Osteoblast (primary cell): ENCODE data around the gene LRP1-AS. TPM values are rescaled to one million over a fixed set of nuclear protein-coding genes. Genes with fewer than 3 reads are reported as not detected.
A peak's percentile ranks its signal among the peaks of the same experiment; 100 is the strongest.

Source experiments
- DNase-seq: peaks from one replicate; pipeline ENCODE4 v3.0.0; 2011; ENCODE audit warnings: low spot score, mixed read lengths; ENCODE audit not compliant: insufficient read length; ENCODE audit errors: missing footprints
- H2AFZ ChIP-seq: 2 replicates; pipeline ENCODE4 v1.6.0; 2011; ENCODE audit warnings: mild to moderate bottlenecking, low read length
- H3K27ac ChIP-seq: 2 replicates; pipeline ENCODE4 v1.5.1; 2011; ENCODE audit warnings: mild to moderate bottlenecking, low read depth, low read length, moderate library complexity
- H3K27me3 ChIP-seq: 2 replicates; pipeline ENCODE4 v1.6.0; 2012; ENCODE audit warnings: mild to moderate bottlenecking, control low read depth, inconsistent platforms, low read length, moderate library complexity; ENCODE audit not compliant: insufficient read depth
- H3K36me3 ChIP-seq: 2 replicates; pipeline ENCODE4 v1.5.1; 2011; ENCODE audit warnings: mild to moderate bottlenecking, low read length, control low read depth, moderate library complexity; ENCODE audit not compliant: insufficient read depth
- H3K4me1 ChIP-seq: 2 replicates; pipeline ENCODE4 v1.5.1; 2011; ENCODE audit warnings: mild to moderate bottlenecking, low read length, control low read depth, moderate library complexity; ENCODE audit not compliant: insufficient read depth
- H3K4me2 ChIP-seq: 2 replicates; pipeline ENCODE4 v1.6.0; 2011; ENCODE audit warnings: mild to moderate bottlenecking, low read length; ENCODE audit not compliant: insufficient read depth
- H3K4me3 ChIP-seq: fragments of 200-600 bp; sonication (generic); 3 replicates; pipeline ENCODE4 v1.5.1; 2012; ENCODE audit warnings: mild to moderate bottlenecking, low read length, inconsistent platforms; ENCODE audit not compliant: insufficient read depth
- H3K79me2 ChIP-seq: 2 replicates; pipeline ENCODE4 v1.6.0; 2012; ENCODE audit warnings: mild to moderate bottlenecking, low read length, control low read depth, inconsistent platforms; ENCODE audit not compliant: insufficient read depth
- H3K9me3 ChIP-seq: 2 replicates; pipeline ENCODE4 v1.5.1; 2011; ENCODE audit warnings: low read depth, low read length, control low read depth
- H4K20me1 ChIP-seq: 2 replicates; pipeline ENCODE4 v1.6.0; 2012; ENCODE audit warnings: mild to moderate bottlenecking, low read length, control low read depth; ENCODE audit not compliant: insufficient read depth
- CTCF ChIP-seq: IDR thresholded peaks from 2 replicates; pipeline ENCODE4 v1.5.1; 2011; ENCODE audit warnings: mild to moderate bottlenecking, low read depth, low read length, moderate library complexity; ENCODE audit errors: extremely low read depth
- total RNA-seq: library from RNA; depleted of rRNA; stranded (reverse); fragments of >200 nt; gene quantifications from 2 replicates; pipeline ENCODE4 v1.2.3, GENCODE V29; 2012

The LRP1-AS gene
- total RNA-seq, 1 donor: not detected

DNA sequence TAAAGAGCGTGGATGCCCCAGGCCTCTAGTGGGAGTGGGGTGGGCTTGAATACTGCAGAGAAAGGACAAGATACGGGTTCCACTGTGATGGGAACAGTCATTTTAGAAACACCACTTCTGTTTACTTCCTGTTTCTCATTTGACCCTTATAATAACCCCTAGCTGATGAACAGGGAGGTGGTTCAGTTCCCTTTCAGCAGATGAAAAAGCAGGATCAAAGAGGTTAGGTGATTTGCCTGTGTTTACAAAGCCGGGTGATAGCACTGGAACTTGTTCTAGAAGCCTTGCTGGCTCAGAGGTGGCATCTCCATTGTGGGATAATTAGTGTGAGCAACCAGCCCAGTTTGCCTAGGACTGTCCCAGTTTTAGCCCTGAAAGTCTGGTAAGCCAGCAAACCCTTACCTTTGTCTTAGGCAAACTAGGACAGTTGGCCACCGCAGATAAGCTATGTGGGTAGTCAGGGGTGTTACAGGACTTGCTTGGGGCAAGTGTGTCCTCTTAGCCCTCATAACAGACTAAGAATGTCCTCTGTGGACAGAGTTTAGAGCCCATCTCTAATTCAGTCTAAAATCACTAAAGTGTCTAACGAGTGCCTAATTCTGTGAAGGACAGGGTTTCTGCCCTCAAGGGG, 7.5 kb upstream of the LRP1-AS start:
- no peak overlapping the region for H3K4me2 ChIP-seq
- H2AFZ ChIP-seq: no peak overlapping the region
- H3K27me3 ChIP-seq: no peaks in the 10 kb centered on the region
- H3K79me2 ChIP-seq: peaks cover 88% of the 10 kb centered on the region
- peak overlapping the region; percentile 19 for H3K27ac ChIP-seq
- DNase-seq: no peak
- TF ChIP-seq CTCF: no peak
- H3K4me1 ChIP-seq: peaks cover 33% of the 10 kb centered on the region
- peaks cover 86% of the 10 kb centered on the region for H3K36me3 ChIP-seq
- H3K9me3 ChIP-seq: no peaks in the 10 kb centered on the region
- peaks cover 58% of the 10 kb centered on the region for H4K20me1 ChIP-seq
- H3K4me3 ChIP-seq: no peak overlapping the region

DNA sequence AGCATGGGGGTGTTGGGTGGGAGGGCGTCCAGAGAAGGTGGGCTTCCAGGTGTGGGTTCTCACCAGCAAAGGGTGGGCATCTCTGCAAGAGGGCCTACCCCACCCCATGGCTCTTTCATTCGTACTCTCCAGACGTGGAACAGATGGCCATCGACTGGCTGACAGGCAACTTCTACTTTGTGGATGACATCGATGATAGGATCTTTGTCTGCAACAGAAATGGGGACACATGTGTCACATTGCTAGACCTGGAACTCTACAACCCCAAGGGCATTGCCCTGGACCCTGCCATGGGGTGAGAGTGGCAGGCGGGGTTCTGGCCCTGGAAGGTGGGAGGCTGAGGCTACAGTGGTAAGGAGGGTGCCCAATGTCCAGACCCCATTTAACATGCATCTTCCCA, 6.7 kb upstream of the LRP1-AS start:
- Histone ChIP-seq H3K27ac (no peak overlapping the region), H2AFZ (no peak overlapping the region), H3K4me3 (no peak overlapping the region), H3K27me3 (no peaks in the 10 kb centered on the region), H3K36me3 (peaks cover 84% of the 10 kb centered on the region), H3K4me2 (no peak overlapping the region), H3K4me1 (peaks cover 42% of the 10 kb centered on the region), H4K20me1 (peaks cover 57% of the 10 kb centered on the region), H3K79me2 (peaks cover 85% of the 10 kb centered on the region), H3K9me3 (no peaks in the 10 kb centered on the region)
- no peak for TF ChIP-seq CTCF
- no peak for DNase-seq

DNA sequence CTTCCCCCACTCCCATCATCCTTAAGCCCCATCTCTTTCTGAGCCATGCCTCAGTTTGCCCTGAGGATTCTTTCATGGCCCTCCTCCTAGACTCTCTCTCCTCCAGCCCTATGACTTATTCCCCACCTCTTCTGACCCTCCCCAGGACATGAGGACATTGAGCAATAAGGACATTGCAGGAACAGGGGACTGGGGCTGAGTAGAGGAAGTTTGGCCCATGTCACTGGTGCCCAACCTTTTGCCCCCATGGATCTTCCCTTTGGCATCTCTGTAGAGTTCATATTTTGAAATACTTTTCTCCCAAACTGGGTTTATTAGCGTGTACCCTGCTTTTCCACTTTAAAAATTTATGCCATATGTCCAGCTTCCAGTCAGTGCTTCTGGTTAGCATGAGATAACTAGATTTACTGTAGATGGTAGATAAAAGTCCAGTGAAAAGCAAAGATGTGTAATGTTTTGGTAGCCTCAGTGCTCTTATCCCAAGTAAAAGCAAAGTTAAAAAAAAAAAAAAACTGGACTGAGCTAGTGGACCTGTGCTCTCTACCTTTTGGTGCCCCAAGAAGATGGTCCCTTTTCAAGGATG, 6.1 kb upstream of the LRP1-AS start:
- TF ChIP-seq CTCF: no peak
- peak overlapping the region; percentile 94 for H3K27ac ChIP-seq
- peaks cover 57% of the 10 kb centered on the region for H4K20me1 ChIP-seq
- no peak for DNase-seq
- H3K9me3 ChIP-seq: no peaks in the 10 kb centered on the region
- H3K79me2 ChIP-seq: peaks cover 81% of the 10 kb centered on the region
- no peaks in the 10 kb centered on the region for H3K27me3 ChIP-seq
- H2AFZ ChIP-seq: no peak overlapping the region
- H3K4me1 ChIP-seq: peaks cover 48% of the 10 kb centered on the region
- H3K4me2 ChIP-seq: no peak overlapping the region
- H3K36me3 ChIP-seq: peaks cover 81% of the 10 kb centered on the region
- no peak overlapping the region for H3K4me3 ChIP-seq

- Histone ChIP-seq H2AFZ (no peak overlapping the region), H3K9me3 (no peaks in the 10 kb centered on the region), H4K20me1 (peaks cover 56% of the 10 kb centered on the region), H3K27me3 (no peaks in the 10 kb centered on the region), H3K36me3 (peaks cover 81% of the 10 kb centered on the region), H3K4me2 (peak overlapping the region; percentile 53), H3K4me3 (peak overlapping the region; percentile 34), H3K79me2 (peaks cover 81% of the 10 kb centered on the region), H3K4me1 (peaks cover 56% of the 10 kb centered on the region), H3K27ac (peak overlapping the region; percentile 94)
- peak; percentile 89 for DNase-seq
- TF ChIP-seq CTCF: no peak
These were observed 5.2 kb upstream of the LRP1-AS start for GRCh38 chr12:57152639-57153038.
